Activated naive CD4-positive, alpha-beta T cell treated with anti-CD3 and anti-CD28 coated beads, Interleukin-2, amount 10 ng/mL, durations not matched to agents 7 days and 5 days (primary cell): ENCODE measurements around the gene COL7A1.

ENCODE experiments used
- CTCF ChIA-PET: fragments of 350-600 bp; sonication (Branson Sonifier 250); formaldehyde crosslinking; loops from one replicate; lab custom pipeline; 2021; ENCODE audit warnings: antibody characterized with exemption; lab: Charles Lee
- DNase-seq: peaks from one replicate; pipeline ENCODE4 v3.0.0-alpha.2; 2020
- H3K27ac Mint-ChIP-seq: one replicate; pipeline ENCODE4 v1.8.0; 2021; ENCODE audit warnings: mild to moderate bottlenecking, moderate library complexity, mixed read lengths
- H3K27me3 Mint-ChIP-seq: one replicate; pipeline ENCODE4 v1.8.0; 2021; ENCODE audit warnings: mild to moderate bottlenecking, mixed read lengths
- H3K36me3 Mint-ChIP-seq: one replicate; pipeline ENCODE4 v1.8.0; 2021; ENCODE audit warnings: mixed read lengths
- H3K4me1 Mint-ChIP-seq: one replicate; pipeline ENCODE4 v1.8.0; 2021; ENCODE audit warnings: mixed read lengths
- H3K4me3 Mint-ChIP-seq: one replicate; pipeline ENCODE4 v1.8.0; 2021; ENCODE audit warnings: mild to moderate bottlenecking, moderate library complexity, mixed read lengths
- H3K9me3 Mint-ChIP-seq: one replicate; pipeline ENCODE4 v1.8.0; 2021; ENCODE audit warnings: mixed read lengths

The COL7A1 gene

GRCh38 chr3:48601622-48601994 lies 6.5 kb upstream of the COL7A1 start:
- Mint-ChIP-seq H3K4me1 (no peaks in the 10 kb centered on the region), H3K36me3 (peaks cover 43% of the 10 kb centered on the region), H3K27ac (no peak overlapping the region), H3K27me3 (peaks cover 7% of the 10 kb centered on the region), H3K9me3 (no peaks in the 10 kb centered on the region), H3K4me3 (no peak overlapping the region)
- CTCF ChIA-PET = interaction anchor here (1.7 kb wide), 1 partner anchor 201 kb away, joined by 3 read pairs; no protein-coding TSS in a partner anchor
- no peak for DNase-seq

DNA sequence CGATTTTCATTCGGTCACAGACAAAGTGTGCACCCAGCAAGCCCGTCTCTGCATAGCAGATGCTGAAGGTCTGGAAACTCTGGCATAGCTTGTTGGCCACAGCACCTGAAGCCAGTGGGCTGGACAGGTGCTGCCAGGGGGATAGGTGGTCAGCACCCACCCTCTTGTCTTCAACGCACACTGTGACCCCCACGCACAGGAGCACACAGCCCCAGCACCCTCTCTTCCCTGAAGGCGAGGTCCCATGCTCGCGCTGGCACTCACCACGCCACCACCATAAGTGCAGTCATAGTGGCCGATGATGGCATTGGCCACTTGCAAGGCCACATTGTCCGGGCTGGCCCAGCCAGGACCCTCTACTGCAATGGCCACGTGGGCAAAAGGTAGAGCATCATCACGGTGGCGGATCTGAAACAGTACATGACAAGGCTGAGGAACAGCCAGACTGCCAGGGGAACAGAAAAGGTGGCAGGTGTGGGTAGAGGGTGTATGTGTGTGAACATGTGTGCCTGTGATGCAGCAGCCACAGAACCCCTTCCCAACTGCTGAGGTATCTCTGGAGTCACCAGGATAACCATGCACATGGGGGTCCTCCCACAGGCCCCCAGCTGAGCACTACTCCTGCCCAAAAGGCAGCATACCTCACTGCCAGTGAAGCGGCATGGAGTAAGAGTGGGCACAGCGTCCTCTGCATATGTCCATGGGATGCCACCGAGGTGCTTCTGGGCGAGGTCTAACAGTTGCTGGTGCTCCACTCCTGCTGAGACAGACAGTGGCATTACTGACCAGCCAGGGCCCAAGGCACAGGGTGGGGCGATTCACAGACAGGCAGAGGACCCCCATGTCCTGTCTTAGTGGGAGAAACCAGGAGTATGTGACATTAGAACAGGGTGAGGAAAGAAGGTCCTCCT lies 5.8 kb upstream of the COL7A1 start:
- no peak for DNase-seq
- H3K36me3 Mint-ChIP-seq = peaks cover 42% of the 10 kb centered on the region

DNA sequence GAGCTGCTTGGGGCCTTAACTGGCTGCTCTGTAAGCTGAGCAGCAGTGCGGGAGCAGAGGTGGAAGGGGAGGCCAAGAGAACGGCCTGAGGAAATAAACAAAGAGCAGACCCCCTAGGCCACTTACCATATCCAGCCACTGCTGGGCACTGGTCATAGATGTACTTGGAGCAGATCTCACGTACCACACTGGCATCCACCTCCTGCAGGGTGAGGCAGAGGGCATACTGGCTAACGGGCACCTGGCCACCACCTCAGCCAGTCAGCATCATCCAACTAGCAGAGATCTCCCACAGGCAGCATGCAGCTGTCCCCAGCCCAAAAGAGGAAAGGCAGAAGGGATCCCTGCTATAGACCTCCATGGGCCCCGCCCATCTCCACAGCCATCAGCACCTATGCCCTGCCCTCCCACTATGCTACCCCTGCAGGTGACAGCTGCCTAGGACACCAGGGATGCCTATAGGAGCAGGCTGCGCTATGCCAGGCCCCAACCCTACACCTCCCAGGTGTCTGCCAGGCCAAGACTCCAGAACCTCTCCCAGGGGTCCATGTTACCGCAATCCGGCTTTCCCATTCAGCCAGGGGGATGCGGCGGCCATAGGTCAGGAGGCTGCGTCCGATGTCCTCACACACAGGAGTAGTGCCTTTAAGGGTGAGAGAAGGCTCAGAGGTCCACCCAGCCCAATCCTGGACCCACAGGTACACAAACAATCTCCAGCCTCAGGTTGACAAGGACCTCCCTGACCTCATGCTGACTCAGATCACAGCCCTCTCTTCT lies 4.6 kb upstream of the COL7A1 start:
- no peak overlapping the region for H3K27ac Mint-ChIP-seq
- CTCF ChIA-PET = interaction anchor here (0.5 kb wide), 1 partner anchor 143 kb away, joined by 5 read pairs; no protein-coding TSS in a partner anchor
- no peak for DNase-seq
- no peak overlapping the region for H3K4me3 Mint-ChIP-seq
- peaks cover 35% of the 10 kb centered on the region for H3K36me3 Mint-ChIP-seq
- H3K4me1 Mint-ChIP-seq = peaks cover under 1% of the 10 kb centered on the region
- no peaks in the 10 kb centered on the region for H3K9me3 Mint-ChIP-seq
- H3K27me3 Mint-ChIP-seq = peaks cover 26% of the 10 kb centered on the region

More for the DNA sequence above, 5.8 kb upstream of the COL7A1 start:
- CTCF ChIA-PET = no interaction called here
- Mint-ChIP-seq H3K4me3 (no peak overlapping the region), H3K4me1 (no peaks in the 10 kb centered on the region), H3K27me3 (peaks cover 14% of the 10 kb centered on the region), H3K27ac (no peak overlapping the region), H3K9me3 (no peaks in the 10 kb centered on the region)

DNA sequence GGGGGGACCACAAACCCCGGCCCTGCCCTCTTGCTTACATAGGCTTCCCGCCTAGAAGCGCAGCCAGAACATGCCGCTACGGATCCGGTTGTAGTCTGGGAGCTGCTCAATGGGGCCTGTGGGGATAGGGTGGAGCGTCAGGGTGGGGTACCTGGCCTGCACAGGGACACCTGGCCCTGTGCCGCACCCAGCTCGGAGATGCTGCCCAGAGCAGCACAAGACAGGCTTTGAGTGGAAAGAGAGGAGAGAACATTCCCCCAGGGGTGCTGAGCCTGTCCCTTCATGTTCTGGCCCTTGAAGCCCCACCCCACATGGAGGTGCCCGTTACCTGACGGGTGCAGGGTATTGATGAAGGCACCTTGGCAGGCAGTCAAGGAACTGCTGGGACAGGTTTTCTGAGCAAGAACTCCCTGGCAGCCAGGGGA lies 4.0 kb upstream of the COL7A1 start:
- H3K4me3 Mint-ChIP-seq = no peak overlapping the region
- CTCF ChIA-PET = interaction anchor here (0.5 kb wide), 1 partner anchor 144 kb away, joined by 5 read pairs; no protein-coding TSS in a partner anchor
- H3K9me3 Mint-ChIP-seq = no peaks in the 10 kb centered on the region
- DNase-seq = no peak
- H3K27me3 Mint-ChIP-seq = peaks cover 32% of the 10 kb centered on the region
- peaks cover 29% of the 10 kb centered on the region for H3K36me3 Mint-ChIP-seq
- no peak overlapping the region for H3K27ac Mint-ChIP-seq
- peaks cover 6% of the 10 kb centered on the region for H3K4me1 Mint-ChIP-seq

GRCh38 chr3:48598323-48599076 lies 3.4 kb upstream of the COL7A1 start:
- peaks cover 6% of the 10 kb centered on the region for H3K4me1 Mint-ChIP-seq
- no peak for DNase-seq
- H3K9me3 Mint-ChIP-seq = no peaks in the 10 kb centered on the region
- H3K27me3 Mint-ChIP-seq = peaks cover 38% of the 10 kb centered on the region
- CTCF ChIA-PET = no interaction called here
- H3K36me3 Mint-ChIP-seq = peaks cover 25% of the 10 kb centered on the region
- no peak overlapping the region for H3K27ac Mint-ChIP-seq
- H3K4me3 Mint-ChIP-seq = no peak overlapping the region

GRCh38 chr3:48597408-48597800 lies 2.3 kb upstream of the COL7A1 start:
- CTCF ChIA-PET = interaction anchor here (1.6 kb wide), 1 partner anchor 161 kb away, joined by 3 read pairs; no protein-coding TSS in a partner anchor
- Mint-ChIP-seq H3K27me3 (peaks cover 49% of the 10 kb centered on the region), H3K27ac (no peak overlapping the region), H3K4me1 (peaks cover 6% of the 10 kb centered on the region), H3K9me3 (no peaks in the 10 kb centered on the region), H3K4me3 (no peak overlapping the region), H3K36me3 (peaks cover 17% of the 10 kb centered on the region)
- no peak for DNase-seq

- Mint-ChIP-seq H3K36me3 (peaks cover 15% of the 10 kb centered on the region), H3K27me3 (peaks cover 55% of the 10 kb centered on the region), H3K27ac (no peak overlapping the region), H3K9me3 (no peaks in the 10 kb centered on the region), H3K4me3 (no peak overlapping the region), H3K4me1 (peaks cover 6% of the 10 kb centered on the region)
- DNase-seq = no peak
- CTCF ChIA-PET = interaction anchor here (1.6 kb wide), 1 partner anchor 160 kb away, joined by 3 read pairs; no protein-coding TSS in a partner anchor
Observed at GRCh38 chr3:48596676-48597407, 1.7 kb upstream of the COL7A1 start.

DNA sequence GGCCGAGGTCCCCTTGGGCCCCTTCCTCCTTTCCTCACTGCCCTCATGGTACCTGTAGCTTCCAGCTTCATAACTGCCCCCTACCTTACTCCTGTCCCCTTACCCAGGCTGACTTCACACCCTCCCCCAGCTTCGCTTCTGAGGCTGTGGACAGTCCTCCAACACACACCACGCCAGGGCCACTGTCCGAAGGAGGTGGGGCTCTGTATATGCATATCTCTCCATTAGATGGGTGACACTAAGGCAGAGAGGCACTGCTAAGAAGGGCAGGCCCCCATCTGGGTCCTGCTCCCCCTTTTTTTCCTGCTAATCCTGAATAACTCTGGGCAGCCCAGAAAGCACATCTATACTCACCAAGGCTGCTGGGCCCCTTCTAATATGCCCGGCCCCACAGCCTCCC lies 1.0 kb upstream of the COL7A1 start:
- Mint-ChIP-seq H3K9me3 (no peaks in the 10 kb centered on the region), H3K27me3 (peaks cover 62% of the 10 kb centered on the region), H3K36me3 (peaks cover 13% of the 10 kb centered on the region), H3K4me1 (peaks cover 6% of the 10 kb centered on the region), H3K27ac (no peak overlapping the region), H3K4me3 (no peak overlapping the region)
- CTCF ChIA-PET = no interaction called here
- DNase-seq = no peak

- Mint-ChIP-seq H3K9me3 (no peaks in the 10 kb centered on the region), H3K36me3 (peaks cover 11% of the 10 kb centered on the region), H3K27ac (no peak overlapping the region), H3K4me3 (no peak overlapping the region), H3K4me1 (peaks cover 6% of the 10 kb centered on the region), H3K27me3 (peaks cover 65% of the 10 kb centered on the region)
- CTCF ChIA-PET = no interaction called here
- DNase-seq = no peak
Observed at GRCh38 chr3:48595526-48596121, 495 bp upstream of the COL7A1 start.

DNA sequence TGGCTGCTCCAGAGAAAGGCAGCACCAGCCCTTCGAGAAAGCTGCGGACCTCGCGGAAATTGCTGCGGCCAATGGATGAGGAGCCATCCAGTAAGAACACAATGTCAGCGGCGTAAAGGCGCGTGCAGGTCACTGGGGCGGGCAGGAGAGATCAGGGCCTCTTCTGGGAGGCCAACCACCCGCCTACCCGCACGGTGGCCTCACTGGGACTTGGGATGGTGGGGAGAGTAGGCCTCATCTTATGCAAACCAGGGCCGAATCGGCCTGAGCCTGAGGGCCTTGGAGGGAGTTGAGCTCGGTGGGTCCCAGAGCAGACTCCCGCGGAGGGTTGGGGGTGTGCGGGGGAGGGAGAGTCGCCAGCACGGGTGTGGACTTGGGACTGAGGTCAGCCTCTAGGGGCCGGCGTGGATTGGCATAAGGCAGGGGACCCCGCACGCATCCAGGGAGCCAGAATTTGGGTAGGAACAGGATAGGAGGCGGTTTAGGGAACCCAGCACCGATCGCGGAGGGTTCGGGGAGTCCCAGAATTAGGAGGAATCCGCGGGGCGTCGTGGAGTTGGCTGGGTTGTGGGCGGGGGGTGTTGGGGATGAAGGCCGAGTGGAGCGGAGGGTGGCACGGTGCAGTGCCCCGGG lies 596 bp downstream of the COL7A1 start:
- no peaks in the 10 kb centered on the region for H3K9me3 Mint-ChIP-seq
- peaks cover 9% of the 10 kb centered on the region for H3K36me3 Mint-ChIP-seq
- no peak overlapping the region for H3K4me3 Mint-ChIP-seq
- H3K27me3 Mint-ChIP-seq = peaks cover 76% of the 10 kb centered on the region
- no peak overlapping the region for H3K27ac Mint-ChIP-seq
- CTCF ChIA-PET = no interaction called here
- H3K4me1 Mint-ChIP-seq = peaks cover 6% of the 10 kb centered on the region
- DNase-seq = no peak

GRCh38 chr3:48593337-48593736 lies 1.8 kb downstream of the COL7A1 start:
- no peak overlapping the region for H3K4me3 Mint-ChIP-seq
- peaks cover 86% of the 10 kb centered on the region for H3K27me3 Mint-ChIP-seq
- H3K4me1 Mint-ChIP-seq = peaks cover 6% of the 10 kb centered on the region
- no peaks in the 10 kb centered on the region for H3K9me3 Mint-ChIP-seq
- no peak overlapping the region for H3K27ac Mint-ChIP-seq
- no peak for DNase-seq
- no peaks in the 10 kb centered on the region for H3K36me3 Mint-ChIP-seq
- CTCF ChIA-PET = no interaction called here

- Mint-ChIP-seq H3K36me3 (no peaks in the 10 kb centered on the region), H3K27me3 (peaks cover 92% of the 10 kb centered on the region), H3K4me1 (peaks cover 6% of the 10 kb centered on the region), H3K4me3 (no peak overlapping the region), H3K9me3 (no peaks in the 10 kb centered on the region), H3K27ac (no peak overlapping the region)
- CTCF ChIA-PET = no interaction called here
- no peak for DNase-seq
Observed at GRCh38 chr3:48592519-48593087, 2.5 kb downstream of the COL7A1 start.
